GM19099 (cell line): ENCODE measurements around the gene TMC4.

ENCODE experiments used
- POLR2A ChIP-seq: IDR thresholded peaks from 3 replicates; pipeline ENCODE4 v1.6.1; 2011; ENCODE audit warnings: low read depth; ENCODE audit not compliant: insufficient read length; ENCODE audit errors: extremely low read depth

Gene TMC4

GRCh38 chr19:54172471-54173358, at the start of gene TMC4:
Gene TMC4 (minus strand): TSS chr19:54173160. CDS start chr19:54173117, 43 bp downstream.
- TF ChIP-seq POLR2A = no peak

DNA sequence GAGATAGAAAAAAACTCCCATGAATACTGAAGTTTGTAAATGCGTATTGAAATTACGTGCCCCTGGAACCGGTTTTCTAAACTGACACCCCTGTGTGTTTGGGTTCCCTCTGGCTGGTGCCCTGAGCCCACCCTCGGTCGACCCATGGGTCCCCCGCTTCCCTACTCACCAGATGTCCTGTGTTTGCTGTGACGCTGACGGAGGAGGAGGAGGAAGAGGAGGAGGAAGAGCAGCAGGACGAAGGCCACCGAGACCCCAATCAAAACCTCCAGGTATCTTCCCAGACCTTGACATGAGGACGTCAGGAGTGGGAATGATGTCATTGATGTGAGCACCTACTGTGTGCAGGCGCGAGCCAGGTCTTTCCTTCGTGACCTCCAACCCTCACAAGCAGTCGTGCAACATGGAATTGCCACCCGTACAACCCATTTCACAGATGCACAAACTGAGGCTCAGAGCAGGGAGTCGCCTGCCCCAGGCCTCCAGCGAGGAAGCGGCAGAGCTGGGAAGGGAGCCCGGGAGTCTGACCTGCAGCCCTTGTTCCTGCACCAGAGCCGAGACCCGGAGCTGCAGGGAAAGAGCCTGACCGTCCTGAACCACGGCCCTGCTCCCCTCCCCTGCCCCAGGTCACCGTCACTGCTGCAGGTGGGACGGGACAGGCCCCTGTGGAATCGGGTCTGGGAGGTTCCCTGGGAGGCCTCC, 46.2 kb upstream of the TMC4 start:
- TF ChIP-seq POLR2A = no peak

DNA sequence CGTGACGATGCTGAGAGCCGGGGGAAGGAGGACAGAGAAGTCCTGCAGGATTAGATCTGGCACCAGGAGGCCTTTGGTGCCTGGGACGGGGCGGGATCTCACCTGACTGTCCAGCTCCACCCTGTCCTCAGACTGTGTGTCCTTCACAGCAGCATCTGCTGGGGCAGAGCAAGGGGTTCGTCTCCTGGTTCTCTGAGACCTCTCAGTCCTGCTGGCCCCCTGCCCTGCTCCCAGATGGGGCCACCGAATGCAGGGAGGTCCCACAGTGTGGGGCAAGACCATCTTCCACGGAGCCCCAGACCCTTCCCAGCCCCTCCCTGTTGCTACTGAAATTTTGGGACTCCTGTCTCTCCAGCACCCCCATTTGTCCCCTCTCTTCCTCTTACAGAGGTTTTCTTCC, 45.3 kb upstream of the TMC4 start:
- no peak for TF ChIP-seq POLR2A

DNA sequence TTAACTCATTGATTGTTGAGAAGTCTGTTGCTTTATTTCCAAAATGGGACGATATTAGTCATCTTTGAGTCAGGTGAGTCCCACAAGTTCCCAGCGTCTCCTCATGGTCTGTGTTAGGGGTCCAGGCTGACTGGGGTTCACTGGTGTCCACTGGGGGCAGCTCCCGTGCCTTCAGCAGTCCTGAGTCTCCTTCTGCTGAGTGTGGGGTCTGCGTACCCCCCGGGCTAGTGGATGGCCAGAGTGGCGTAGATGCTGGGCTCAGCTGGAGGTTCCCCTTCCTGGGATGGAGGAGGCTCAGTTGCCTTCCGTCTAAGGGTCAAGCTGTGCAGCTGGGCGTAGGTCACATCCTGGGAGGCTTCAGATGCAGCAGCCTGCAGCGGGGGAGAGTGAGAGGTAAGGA, 43.9 kb upstream of the TMC4 start:
- no peak for TF ChIP-seq POLR2A

- no peak for TF ChIP-seq POLR2A
Observed at GRCh38 chr19:54211235-54211634, 38.3 kb upstream of the TMC4 start.

DNA sequence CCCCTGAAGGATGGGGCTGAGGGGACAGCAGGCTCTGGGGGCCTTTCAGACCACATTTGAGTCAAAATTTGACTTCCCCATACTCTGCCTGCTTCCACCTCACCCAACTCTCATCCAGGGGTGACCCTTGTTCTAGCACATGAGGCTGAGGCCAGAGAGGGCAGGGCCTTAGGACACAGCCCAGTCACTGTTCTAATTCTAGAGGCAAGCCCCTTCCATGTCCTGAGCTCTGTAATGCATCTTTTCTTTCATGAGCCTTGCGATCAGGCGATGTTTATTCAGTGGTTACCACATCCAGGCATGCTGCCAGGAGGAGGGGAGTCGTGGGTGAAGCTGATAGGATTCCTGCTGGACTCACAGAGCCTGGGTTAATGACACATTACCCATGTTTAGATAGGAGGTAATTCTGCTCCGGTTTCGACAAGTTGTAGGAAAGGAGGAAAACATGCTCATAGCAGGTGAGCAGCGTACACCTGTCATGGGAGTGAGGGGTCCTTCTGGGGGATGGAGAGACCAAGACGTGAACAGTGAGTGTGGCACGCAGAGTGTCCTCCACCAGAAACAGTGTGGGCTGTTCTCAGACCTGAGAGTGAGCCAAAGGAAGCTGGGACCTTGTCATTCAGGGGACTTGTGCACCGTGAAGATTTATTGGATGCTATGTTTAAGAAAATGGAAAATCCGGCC, 37.0 kb upstream of the TMC4 start:
- TF ChIP-seq POLR2A = no peak

DNA sequence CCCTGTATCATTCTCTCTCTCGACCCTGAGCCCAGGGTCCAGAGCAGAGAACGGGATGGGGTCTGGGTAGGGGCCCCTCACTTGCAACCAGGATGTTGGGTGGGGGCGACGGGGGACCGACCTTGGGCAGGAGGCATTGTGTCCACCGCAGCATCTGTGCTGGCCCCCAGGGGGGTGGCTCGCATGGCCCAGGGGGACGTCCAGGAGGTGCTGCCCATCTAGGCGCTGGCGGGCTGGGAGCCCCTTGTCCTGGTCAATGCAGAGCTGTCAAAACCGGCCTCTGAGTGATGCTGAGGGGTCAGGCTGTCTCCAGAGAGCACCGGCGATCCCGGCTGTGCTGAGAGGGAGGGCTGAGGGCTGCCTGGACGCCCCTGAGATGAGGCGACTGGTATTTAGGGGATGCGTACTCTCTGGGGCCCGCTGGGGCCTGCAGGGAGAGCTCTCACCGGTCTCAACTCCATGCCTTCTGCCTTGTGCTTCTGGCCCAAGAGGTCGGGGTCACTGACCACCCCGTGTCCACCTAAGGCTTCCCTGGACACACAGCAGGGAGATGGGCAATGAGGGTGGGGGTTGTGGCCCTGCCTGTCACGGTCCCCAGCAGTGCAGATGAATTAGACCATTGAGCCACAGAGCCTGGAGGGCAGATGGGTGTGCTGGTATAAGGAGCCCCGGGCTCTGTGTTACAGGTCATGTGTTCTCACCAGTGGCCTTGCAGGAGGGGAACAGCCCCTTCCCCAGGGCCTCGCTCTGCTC, 36.3 kb upstream of the TMC4 start:
- peak; percentile 23 for TF ChIP-seq POLR2A

- no peak for TF ChIP-seq POLR2A
Observed at GRCh38 chr19:54208784-54209057, 35.8 kb upstream of the TMC4 start.

GRCh38 chr19:54207983-54208783, 35.2 kb upstream of the TMC4 start:
- TF ChIP-seq POLR2A = peak; percentile 60

DNA sequence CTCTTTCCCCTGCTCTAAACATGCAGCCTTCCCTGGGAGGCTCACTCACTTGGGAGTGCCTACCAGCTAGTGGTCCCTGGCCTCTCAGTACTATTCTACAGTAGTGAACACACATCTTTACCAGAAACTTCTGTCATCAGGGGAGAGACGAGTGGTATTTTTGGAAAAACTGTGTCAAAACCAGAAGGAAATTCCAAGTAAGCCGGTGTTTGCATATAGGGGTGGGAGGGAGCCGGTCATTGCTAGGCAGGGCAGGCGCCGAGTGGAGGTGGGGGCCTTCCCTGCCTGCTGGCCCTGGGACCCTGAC, 34.7 kb upstream of the TMC4 start:
- no peak for TF ChIP-seq POLR2A

DNA sequence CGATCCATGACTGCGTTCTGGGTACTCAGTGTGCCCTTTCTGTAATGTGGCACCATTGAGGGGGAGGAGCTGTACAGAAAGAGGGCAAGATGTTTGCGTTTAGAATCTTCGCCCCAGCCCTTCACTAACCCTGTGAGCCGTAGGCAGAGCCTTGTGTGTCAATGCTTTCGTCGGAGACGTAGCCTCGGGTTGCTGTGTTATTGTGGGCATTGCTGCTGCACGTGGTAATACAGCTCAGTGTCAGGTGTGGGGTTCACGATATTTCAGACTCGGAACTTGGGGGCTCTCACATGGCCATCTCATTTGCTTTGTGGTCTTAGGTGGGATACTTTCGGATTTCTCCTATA, 33.8 kb upstream of the TMC4 start:
- TF ChIP-seq POLR2A = no peak

DNA sequence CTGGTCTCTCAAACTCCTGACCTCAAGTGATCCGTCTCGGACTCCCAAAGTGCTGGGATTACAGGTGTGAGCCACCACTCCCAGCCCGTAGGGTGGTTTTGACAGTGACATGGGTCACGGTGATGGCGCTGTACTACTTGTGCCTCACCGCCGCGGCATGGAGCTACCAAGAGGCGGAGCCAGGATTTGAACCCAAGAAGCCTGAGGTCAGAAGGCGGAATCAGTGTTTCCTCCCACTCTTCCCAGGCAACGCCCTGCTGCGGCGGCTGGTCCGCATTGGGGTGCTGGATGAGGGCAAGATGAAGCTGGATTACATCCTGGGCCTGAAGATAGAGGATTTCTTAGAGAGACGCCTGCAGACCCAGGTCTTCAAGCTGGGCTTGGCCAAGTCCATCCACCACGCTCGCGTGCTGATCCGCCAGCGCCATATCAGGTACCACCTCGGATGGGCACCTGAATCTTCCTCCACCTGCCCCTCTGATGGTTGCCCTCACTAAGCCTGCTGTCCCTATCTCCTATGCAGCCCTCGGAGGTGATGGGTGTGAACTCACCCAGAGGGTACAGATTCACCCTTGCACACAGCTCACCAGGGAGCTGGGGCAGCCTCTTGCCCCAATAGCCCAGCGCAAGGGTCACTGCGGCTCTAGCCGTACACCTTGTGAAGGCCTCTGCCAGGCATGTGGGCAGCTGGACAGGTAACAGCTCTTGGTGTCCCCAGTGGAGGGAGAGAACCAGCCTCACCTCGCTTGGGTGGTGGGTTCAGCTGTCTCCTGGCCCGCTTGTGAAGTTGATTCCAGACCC, 33.3 kb upstream of the TMC4 start:
- TF ChIP-seq POLR2A = no peak

GRCh38 chr19:54204767-54205468, 32.0 kb upstream of the TMC4 start:
- no peak for TF ChIP-seq POLR2A
